Islet precursor cell (in vitro differentiated cells): Measurements from ENCODE around the gene ETS1.

Experiments used
- DNase-seq: peaks from one replicate; pipeline ENCODE4 v3.0.0-alpha.2; 2018

Gene ETS1

DNA sequence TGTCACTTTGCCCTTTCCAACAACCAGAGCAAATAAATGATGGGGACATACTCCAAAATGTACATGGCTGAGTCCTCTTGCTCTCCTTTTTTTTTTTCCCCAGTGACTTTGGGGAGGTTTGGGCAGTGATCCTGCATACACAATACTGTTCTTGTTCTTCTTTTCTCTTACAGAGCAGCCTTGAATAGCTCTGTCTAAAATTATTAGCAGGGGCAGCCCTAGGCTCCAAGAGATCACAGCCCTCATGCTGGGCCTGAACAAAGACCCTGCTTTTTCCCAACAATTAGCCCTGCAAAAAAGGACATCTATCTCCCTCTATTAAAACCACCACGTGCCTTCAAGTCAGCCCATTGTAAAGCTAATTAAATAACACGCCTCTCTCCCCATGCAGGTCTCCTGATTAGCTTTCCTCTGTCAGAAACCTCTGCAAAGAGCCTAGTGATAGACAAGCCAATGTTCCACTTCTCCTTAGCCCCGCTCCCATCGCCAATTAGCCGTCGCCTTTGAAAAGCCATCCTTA lies 54.7 kb downstream of the ETS1 start:
- DNase-seq: no peak

DNA sequence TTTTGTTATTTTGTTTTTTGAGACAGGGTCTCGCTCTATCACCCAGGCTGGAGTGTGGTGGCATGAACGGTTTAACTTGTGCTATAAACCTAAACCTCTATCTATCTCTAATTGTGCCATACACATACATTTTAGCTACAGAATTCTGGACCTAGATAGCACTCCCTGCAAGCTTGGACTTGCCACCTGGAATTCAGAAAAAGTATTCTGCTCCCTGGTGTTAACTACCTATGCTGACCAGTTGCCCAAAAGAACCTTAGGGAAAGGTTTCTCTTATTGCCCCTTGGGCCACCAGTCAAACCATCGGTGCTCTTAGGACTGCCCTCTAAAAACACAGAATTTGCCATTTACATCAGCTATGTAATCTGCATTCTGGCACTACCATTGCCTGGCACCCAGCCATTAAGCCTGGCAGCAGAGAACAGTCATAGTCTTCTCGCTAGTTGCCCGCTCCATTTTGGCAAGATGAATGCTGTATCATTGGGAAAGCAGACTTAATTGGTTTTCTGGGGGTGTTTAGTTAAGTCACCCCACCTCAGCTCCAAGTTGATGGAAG lies 55.3 kb downstream of the ETS1 start:
- DNase-seq: no peak

DNA sequence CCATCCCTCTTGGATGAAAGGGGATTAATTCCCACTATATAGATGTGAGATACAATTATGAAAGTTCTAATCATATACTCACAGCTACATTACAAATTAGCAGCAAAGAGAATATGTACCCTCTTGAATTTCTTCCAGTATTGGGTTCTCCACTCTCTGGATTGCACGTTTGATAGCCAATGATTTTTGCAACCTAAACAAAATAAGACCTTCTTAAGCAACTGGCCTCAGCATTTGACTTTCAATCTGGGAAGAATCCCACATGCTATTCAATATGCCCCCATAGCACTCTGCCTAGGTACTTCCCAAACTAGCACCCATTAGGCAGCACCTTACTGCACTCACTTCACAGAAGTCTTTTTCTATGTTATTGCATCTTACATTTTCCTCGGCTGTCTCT lies 55.8 kb downstream of the ETS1 start:
- DNase-seq: no peak

DNA sequence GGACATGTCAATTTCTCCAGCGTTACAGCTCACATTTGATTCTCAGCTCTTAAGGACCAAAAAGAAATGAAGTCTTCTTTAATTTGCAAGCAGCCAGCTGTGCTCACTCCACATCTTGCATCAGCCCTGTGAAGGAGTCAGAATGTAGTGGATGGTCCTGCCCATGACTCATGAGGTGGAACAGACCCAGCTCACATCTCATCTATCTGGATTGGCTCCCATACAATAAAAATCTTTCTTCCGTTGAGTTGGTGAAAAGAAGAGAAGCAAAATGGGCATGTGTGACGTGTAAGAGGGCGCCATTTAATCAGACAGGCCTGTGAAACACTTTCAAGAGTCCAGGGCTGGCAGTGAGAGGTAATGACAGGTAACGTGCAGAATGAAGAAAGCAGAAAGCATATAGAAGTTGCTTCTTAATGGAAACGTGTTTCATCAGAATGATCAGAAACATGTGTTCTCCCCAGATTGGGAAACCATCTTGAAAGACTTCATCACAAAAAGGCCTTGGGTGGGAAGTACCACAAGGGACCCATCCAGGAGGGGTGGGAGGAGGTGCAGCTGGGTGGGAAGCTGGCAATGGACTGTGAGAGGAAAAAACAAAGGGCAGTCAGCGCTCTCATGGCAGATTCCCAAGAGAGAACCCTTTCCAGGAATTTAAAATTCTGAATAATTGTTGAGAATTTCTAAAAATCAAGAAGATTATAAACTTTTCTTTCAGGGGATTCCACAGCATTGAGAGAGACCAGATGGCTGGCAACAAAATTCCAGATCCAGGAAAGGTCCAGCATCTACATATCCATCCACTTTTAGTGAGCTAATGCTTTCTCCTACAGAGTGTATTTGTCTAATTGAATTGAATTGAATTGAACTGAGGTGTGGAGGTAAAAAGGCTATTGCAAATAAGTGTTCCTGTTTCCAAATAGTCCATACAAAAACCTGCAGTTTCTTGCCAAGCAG lies 57.0 kb downstream of the ETS1 start:
- no peak for DNase-seq

DNA sequence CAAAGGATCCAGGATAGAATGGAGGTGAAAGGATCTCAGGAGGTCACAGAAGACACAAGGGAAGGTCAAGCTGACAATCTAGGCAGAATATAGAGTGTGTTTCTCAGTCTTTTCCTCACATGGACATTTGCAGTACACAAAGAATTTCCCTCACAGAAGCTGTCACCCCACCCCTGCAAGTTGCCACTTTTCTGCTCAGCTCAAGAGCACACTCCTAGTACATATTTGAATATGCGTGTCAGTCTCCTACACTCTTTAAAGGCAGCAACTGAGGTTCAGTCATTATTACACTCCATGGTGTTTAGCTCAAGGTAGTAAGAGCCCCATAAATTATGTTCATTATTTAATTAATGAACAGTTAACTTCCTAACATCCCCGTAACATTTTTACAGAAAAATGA lies 59.1 kb downstream of the ETS1 start:
- no peak for DNase-seq

DNA sequence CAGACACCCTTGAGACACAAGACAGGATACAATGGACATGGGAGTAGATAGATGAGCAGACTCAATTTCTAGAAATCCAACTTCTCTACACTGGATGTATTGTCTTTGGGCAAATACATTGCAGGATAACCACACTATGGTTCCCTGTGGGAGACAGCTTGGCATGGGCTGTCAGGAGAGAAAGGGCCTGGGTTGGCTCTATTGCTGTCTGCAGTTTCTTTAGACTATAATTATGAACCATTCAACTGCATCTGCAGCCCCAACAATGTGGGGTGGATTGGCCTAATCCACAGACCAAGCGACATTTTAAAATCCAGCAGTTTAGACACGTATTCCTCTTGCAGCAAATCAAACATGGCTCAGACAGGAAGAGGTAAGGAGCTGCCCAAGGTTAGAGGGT lies 60.3 kb downstream of the ETS1 start:
- DNase-seq: no peak

DNA sequence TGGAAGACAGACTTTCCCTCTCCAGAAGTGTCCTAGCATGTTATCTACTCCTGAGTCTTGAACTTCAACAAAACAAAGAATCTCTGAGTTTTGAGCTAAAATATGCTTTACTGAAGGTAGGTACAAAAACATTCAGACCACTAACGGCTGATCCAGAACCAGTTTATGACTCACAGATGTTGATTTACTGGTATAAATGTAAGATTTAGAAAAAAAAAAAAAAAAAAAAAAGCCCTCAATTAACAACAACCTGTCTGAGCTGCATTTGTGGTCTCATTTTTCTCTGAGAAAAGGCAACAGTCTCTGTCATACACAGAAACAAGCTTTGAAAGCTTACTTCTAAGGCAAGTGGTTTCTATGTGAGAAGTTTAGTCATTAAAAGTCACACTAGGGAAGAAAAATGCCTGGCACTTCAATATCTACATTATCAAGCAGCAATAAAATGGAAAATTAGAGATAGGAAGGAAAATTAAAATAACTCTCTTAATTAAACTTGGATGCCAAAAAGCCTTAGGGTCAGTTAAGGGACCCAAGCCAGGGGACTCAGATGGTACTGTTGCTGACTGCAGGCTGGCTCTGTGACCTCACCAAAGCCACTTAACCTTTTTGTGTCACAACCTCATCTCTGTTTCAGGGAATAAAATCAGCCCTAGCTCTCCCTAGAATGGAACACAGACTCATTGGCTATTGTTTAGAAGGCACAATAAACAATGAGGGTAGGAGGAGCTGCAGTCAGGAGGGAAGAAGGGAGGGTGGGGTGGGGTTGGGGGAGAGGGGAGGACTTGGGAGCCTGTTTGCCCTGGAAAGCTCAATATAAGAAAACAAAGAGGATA lies 61.7 kb downstream of the ETS1 start:
- no peak for DNase-seq

DNA sequence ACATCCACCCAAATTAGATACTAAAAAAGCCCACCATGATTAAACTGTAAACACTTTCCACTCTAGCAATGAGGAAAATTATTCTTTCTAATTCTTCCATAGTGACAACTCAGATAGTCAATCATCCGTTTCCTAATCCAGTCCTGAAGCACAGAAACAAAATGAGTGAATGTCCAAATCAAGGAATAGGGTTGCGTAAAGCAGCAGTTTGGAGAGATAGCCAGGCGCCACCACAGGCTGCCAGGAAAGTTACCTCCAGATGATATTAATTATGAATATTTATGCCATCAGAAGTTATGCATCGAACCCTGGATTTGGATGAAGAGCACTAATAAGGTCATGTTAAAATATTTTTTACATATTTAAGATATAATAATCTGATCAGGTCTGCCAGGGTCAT lies 63.2 kb downstream of the ETS1 start:
- no peak for DNase-seq

DNA sequence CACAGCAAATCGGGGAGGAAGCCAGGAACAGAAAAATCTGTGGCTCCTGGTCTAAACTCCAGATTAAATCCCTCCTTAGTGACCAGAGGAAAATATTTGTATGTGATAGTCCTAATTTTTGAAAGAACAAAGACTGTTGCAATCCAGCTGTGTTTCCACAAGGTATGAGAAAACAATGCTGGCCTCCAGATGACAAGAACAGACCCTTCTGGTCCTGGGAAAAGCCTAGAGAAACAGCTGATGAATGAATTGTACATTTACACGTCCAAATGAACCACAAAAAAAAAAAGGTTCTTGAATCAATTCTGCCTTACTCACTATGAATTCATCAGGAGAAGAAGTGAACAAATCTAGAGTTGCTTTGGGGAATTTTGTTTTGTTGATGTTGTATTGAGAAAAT lies 63.7 kb downstream of the ETS1 start:
- no peak for DNase-seq

DNA sequence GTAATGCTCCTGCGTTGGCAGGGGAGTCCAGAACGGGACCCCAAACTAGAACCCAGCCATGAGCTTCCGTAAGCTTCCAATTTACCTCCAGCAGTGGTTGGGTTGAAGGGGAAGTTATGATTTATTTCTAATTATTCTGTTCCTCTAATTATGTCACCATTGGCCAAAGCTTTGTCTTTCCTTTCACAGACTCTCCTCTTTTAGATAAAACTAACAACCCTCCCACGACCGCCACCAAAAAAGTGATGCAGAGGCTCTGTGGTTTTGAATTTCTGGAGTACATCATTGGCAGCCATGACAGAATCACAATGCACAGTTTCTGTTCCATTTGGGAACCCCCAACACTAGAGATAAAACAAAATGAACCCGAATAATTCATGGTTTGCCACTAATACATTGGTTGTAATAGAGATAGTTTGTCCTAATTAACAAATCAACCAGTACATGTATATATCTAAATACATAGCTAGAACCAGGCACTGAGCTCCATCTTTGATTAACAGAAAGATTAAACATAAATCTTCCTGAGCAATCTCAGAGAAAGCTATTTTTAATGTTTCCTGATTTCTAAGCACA lies 64.3 kb downstream of the ETS1 start:
- DNase-seq: no peak

DNA sequence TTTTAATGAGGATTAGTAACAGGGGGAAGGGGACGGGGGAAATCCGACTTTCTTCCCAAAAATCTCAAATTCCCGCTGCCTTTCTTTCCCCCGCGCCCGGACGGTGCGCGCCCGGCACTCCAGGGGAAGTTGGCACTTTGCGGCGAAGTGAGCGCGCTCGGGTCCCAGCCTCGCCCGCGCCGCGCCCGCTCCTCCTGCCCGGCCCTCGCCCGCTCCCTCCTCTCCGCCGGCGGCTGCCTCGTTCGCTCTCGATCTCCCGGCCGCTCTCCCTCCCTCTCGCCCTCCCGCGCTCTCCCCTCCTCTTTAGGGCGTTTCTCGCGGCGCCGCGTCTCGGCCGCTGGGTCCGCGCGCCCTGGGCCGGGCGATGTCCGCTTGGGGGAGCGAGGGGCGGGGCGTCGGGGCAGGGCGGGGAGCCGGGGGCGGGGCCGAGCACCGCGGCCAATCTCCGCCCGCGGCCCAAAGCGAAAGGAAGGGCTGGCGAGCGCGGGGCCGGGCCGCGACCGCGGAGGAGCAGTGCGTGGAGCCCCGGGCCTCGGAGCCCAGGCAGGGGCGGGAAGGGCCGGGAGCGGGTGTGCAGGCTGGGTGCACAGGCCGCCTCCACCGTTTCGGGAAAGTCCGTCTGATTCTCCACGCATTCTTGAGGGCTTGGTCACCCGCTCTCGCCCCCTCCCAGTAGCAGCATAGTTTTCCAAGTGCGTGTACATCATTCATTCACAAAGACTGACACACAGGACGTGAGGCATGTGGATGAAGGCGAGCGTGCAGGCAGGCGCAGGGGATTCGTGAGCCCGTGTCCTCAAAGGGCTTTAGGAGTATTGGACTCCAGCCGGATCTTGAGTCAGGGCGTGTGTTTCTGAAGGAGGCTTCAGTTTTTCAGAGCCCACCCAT lies 65.1 kb downstream of the ETS1 start:
- peak; percentile 98 for DNase-seq

DNA sequence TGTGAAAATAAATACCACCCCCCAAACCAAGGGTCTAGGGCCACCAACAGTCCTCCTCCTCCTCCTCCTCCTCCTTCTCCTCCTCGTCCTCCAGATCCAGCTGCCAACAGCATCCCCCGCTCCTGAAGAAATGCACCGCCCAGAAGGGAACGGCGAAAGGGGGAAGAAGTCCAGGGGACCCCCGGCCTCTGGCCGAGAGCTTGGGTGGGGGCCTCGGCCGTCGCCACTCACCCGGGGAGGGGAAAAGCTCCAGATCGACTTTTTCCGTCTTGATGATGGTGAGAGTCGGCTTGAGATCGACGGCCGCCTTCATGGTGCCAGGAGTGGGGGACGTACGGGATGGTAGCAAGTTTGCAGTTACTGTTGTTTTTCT lies 65.7 kb downstream of the ETS1 start:
- DNase-seq: no peak

DNA sequence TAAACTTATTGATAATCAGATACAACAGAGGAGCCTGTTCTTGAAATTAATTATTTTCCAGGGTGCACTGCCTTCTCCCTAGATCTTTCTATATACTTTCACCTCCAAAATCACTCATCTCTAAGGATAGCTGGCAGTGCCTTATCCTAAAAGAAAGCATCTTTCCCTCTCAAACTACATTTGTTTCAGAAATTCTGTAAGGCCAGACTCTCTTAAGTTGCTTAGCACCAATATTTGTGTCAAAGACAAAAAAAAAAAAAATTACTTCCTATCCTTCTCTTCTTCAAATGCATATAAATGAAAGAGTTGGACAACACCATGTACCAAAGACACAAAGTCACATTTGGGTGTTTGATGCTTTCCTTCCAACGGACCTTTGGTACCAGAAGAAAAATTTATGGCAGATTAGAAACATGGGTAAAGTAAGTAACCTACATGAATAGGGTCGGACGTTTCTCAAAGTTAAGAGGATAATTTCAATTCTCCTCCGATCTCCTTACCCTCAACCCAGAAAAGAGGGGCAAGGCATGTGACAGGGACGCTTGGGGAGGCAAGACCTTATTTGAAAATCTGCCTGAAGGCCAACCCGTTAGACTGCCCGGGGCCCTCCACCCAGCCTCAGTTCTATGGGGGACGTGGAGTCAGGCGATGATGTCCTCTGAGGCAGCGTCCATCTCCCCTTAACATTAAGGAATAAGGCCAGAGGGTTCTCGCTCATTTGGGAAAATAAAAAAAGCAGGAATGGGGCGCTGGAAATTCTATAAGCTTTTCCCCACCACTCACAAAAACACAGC lies 66.3 kb downstream of the ETS1 start:
- DNase-seq: no peak

DNA sequence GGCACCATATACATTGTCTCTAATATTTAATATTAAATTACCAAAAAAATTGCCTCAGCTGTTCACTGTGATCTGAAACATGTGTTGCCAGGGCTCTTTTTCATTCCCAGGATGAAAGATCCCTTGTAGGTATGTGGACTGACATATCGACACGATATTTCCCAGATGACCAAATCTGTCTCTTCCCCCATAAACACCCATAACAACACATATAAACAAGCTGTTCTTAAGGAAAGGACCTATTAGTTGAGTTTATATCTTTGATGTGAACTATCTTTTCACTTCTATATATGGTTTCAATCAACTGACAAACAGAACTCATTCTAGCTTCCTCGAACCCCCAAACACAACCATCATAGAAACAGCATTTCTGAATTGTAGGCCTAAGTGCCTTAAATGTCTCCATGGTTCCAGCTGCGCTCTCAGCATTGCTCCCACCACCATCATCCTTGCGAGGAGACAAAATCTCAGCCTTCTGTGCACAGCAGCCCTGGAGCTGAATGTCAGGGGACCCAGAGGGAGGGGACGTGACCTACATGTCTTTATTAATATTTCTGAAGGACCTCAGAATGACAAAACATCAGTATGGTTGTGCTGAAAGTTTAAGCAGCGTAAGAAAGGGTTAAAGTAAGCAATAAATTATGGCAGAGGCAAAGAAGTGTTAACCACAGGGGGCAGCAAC lies 67.0 kb downstream of the ETS1 start:
- DNase-seq: no peak

DNA sequence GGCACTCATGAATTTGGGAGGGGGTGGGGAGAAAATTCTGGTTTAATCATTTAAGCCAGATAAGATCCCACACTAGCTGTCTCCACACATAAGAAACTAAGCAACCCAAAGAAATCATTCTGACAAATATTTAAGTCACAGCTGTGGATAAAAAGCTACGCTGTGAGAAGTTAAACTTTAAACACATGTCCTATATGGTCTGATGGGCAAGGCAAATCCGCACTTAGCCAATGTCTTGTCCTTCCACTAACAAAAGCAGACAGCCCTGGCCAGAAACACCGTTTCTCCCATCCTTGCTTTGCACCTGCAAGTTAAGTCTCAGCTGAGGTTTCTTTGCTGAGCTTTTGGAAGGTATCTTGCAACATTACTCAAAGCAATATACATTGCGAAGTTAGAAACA lies 68.0 kb downstream of the ETS1 start:
- no peak for DNase-seq

DNA sequence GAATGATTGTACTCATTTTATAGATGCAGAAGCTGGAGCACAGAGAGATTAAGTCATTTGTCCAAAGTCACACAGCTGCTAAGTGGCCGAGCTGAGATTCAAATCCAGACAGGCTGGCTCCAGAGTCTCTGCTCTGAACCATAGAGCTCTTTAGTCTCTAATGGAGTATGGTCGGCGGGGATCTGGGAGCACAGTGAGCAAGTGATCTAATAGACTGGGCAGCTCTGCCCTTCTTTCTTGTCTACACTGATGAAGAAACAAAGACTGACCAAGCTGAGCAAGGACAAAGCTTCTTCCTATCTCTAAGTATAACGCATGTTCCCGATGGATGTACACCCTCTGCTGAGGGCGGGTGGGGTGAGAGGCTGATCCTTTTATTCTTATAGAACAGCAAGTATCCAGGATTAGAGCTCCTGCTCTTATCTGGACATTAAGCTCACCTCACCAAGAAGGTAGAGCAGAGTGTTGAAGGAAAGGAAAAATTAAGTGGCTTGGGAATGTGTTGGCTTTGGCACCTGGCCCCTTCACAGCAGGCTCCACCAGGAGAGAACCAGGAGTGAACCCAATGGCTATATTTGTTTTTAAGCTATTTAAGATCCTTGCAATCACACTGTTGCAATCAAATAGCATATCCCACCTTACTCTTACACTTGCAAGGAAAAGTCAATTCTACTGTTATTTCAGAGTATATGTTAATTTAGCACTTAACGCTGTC lies 68.7 kb downstream of the ETS1 start:
- DNase-seq: peak; percentile 61

DNA sequence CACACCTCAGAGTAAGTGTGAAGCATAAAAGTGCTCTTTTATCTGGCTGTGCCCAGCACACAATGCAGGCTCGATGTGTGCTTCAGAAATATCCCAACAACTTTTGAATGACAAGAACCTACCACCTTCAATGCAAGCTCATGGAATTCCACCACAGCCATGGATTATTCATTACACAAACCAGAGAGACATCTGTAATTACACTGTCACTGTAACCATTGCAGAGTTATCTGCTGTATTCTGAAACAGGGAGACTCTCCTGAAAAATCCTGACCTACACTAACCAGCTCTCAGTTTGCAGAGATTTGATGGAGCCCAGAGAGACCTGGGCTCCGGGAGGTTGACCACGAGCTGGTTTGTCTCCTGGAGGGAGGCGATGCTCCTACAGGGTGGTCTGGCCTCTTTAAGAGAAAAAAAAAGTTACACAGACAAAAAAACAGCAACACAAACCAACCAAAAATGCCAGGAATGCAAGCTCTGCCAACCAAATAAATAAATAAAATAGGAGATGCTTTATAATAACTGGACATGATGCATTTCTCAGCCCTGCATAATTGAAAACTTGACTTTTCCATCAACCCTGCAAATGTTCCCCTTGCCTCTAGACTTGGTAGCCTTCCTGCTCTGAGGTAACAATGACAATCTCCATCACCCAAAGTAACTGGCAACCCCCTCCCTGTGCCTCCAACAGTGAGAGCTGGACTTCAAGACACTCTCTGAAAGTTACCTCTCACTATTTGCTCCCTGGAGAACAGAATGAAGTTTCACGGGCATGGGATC lies 69.7 kb downstream of the ETS1 start:
- DNase-seq: no peak

DNA sequence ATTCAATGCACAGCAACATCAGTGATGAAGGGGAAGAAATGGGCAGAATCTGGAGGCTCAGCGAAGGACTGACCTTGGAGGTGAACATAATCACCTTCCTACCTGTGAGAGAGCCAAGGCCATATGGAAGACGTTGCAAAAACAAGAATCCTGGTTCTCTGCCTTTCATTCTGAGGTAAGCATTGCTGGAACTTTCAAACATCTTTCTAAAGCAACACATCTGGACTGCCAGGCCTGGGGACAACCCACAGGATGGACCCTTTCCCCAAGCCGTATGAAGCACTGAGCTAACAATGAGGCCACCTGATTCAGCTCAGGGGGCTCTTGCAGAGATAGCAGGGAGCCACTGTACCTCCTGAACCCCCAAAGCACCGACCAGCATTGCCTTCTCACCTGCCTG lies 70.5 kb downstream of the ETS1 start:
- DNase-seq: no peak
